Stomach smooth muscle (tissue), 2 donors: ENCODE data around the gene INPP5E.

Experiments used
- H3K27ac ChIP-seq: one replicate; pipeline ENCODE4 v1.7.0; 2013; ENCODE audit warnings: mild to moderate bottlenecking, low read length, inconsistent platforms
- H3K27me3 ChIP-seq, 2 donors: one replicate each; pipeline ENCODE4 v1.7.0; 2013; ENCODE audit warnings: low read length in 2 of 2; ENCODE audit not compliant: insufficient read depth in 2 of 2, control insufficient read depth in 1 of 2
- H3K36me3 ChIP-seq, 2 donors: one replicate each; pipeline ENCODE4 v1.7.0; 2013; ENCODE audit warnings: low read length in 2 of 2; ENCODE audit not compliant: control insufficient read depth in 2 of 2, insufficient read depth in 2 of 2
- H3K4me1 ChIP-seq: one replicate; pipeline ENCODE4 v1.7.0; 2013; ENCODE audit warnings: low read length; ENCODE audit not compliant: control insufficient read depth, insufficient read depth
- H3K4me3 ChIP-seq, 2 donors: one replicate each; pipeline ENCODE4 v1.7.0; 2013; ENCODE audit warnings: low read length in 2 of 2
- H3K9ac ChIP-seq, 2 donors: one replicate each; pipeline ENCODE4 v1.7.0; 2013; ENCODE audit warnings: low read length in 2 of 2, mild to moderate bottlenecking in 1 of 2
- H3K9me3 ChIP-seq, 2 donors: one replicate each; pipeline ENCODE4 v1.7.0; 2013; ENCODE audit warnings: low read length in 2 of 2; ENCODE audit not compliant: control insufficient read depth in 2 of 2
- donor health status: healthy.
- donor health status: Pancreatic carcinoma.

The INPP5E gene

DNA sequence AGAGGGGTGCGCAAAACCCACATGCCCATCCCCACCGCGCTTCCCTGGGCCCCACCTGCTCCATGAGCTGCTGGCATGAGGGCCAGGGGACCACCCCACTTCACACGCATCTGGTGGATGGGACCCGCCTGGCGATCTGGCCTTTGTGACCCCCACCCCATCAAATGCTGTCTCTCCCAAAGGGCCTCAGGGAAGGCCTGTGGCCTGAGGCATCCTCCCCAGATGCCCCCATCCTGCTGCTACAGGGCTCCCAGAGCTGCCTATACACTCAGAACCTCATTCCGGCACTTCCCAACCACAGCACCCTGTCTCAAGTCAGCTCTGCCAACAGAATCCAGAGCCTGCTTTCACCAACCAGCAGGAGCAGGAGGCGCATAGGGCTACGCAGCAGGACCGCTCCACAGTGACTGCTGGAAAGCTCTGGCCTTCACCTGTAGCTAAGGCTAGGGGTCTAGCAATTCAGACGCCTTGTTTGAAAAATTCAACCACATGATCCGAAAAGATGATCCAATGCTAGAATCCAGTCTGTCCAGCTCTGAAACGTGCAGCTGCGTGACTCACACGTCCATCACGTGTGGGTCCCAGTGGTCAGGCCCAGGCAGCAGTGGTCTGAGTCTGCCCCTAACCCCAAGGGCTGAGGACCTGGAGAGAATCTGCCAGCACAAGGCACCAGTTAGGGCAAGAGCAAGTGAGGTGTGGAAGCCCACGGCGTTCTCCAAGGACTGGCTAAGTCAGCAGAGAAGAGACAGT, 38.3 kb downstream of the INPP5E start:
- peaks cover 11 to 24% of the 10 kb centered on the region in 2 donors for H3K36me3 ChIP-seq
- H3K27ac ChIP-seq: no peak overlapping the region
- H3K27me3 ChIP-seq: no peaks in the 10 kb centered on the region
- H3K9me3 ChIP-seq: no peaks in the 10 kb centered on the region
- peaks cover 25% of the 10 kb centered on the region for H3K4me1 ChIP-seq
- H3K9ac ChIP-seq: peak overlapping the region in 1 of 2 donors; percentile 10
- no peak overlapping the region for H3K4me3 ChIP-seq

- H3K36me3 ChIP-seq: peaks cover 19 to 25% of the 10 kb centered on the region in 2 donors
- H3K9ac ChIP-seq: peak within 1 kb of the TSS; percentile 68 to 73
- no peak within 1 kb of the TSS for H3K27ac ChIP-seq
- H3K4me3 ChIP-seq: peak within 1 kb of the TSS; percentile 79 to 83
- H3K27me3 ChIP-seq: no peaks in the 10 kb centered on the region
- H3K9me3 ChIP-seq: no peaks in the 10 kb centered on the region
- H3K4me1 ChIP-seq: peaks cover 25% of the 10 kb centered on the region
These were observed 39.4 kb downstream of the INPP5E start, which contains the start of gene SNAPC4 for GRCh38 chr9:136400038-136400834. Gene SNAPC4 (minus strand): TSS chr9:136400170. CDS start chr9:136398428, 1,742 bp downstream.

DNA sequence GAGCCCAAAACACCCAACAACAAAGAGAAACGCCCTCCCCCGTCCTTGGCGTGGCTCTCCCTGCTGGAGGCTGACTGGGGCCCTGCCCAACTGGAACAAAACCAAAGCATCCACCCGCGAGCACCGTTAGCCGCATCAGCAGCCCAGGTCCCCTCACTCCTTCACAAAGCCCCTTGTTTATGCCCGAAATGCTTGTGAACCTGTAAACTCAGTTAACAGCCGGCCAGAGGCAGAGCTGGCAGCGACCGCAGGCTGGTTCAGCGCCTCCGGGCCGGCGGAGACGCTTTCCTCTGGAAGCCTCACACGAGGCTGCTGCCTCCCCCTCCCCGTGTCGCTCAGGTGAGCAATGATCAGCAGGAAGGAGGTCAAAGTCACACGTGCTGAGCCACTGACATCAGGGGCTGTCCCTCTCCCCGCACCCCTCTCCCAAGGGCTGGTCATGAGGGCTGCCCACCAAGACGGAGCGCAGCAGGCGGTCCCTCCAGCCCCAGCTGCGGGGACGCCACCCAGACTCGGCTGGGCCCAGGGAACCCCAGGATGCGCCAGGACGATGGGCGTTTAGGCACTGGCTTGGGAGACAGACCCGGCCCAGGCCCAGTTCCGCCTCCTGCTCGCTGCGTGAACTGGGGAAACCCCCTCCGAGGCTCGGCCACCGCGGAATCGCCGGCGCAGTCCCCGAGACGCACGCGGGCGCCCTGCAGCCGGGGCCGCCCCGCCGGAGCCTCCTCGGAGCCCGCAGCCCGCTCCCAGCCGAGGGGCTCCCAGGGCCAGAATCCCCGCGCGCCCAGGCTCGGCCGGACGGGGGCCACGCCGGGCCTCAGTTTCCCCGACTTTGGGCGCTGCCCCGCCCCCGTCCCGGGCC, 40.2 kb downstream of the INPP5E start:
- no peaks in the 10 kb centered on the region for H3K27me3 ChIP-seq
- peak overlapping the region; percentile 79 to 83 for H3K4me3 ChIP-seq
- peaks cover 25% of the 10 kb centered on the region for H3K4me1 ChIP-seq
- H3K9ac ChIP-seq: peak overlapping the region; percentile 66 to 68
- no peak overlapping the region for H3K27ac ChIP-seq
- peaks cover 27 to 32% of the 10 kb centered on the region in 2 donors for H3K36me3 ChIP-seq
- H3K9me3 ChIP-seq: no peaks in the 10 kb centered on the region

DNA sequence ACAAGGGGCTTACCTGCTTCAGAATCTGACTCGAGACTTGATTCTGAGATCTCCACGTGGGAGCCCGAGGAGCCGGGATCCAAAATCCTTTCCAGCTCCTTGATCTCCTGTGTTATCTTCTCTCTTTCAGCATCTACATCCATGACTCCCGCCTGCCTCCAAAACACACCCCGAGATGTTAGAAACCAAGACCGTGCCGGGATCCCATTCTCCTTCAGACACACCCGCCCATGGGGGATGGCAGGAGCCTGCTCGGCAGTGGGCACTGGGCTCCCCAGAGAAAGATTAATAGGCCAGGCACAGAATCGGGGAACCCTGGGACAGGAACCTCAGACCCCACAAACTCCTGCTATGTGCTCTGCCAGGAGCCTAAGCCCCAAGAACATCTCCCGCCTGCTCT, 41.4 kb downstream of the INPP5E start:
- H3K4me3 ChIP-seq: peak overlapping the region in 1 of 2 donors; percentile 83
- no peaks in the 10 kb centered on the region for H3K9me3 ChIP-seq
- H3K27me3 ChIP-seq: no peaks in the 10 kb centered on the region
- peaks cover 28 to 31% of the 10 kb centered on the region in 2 donors for H3K36me3 ChIP-seq
- H3K4me1 ChIP-seq: peaks cover 23% of the 10 kb centered on the region
- no peak overlapping the region for H3K27ac ChIP-seq
- H3K9ac ChIP-seq: peak overlapping the region in 1 of 2 donors; percentile 68

DNA sequence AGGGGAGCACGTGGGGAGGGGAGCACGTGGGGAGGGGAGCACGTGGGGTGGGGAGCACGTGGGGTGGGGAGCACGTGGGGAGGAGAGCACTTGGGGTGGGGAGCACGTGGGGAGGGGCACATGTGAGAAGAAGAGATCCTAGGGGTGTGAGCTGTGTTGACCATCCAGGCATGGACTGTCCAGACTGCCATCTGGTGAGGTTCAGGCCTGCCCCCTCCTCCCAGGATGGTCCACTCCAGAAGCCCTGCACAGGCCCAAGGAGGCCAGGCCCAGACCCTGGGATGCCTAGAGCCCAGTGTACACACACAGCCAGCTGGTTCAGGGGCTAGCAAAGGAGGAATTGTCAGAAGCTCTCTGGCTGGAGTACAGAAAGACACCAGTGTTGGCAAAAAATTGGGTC, 42.0 kb downstream of the INPP5E start:
- Histone ChIP-seq H3K9ac (no peak overlapping the region), H3K36me3 (peaks cover 28 to 34% of the 10 kb centered on the region in 2 donors), H3K4me1 (peaks cover 23% of the 10 kb centered on the region), H3K4me3 (no peak overlapping the region), H3K27me3 (no peaks in the 10 kb centered on the region), H3K27ac (no peak overlapping the region), H3K9me3 (no peaks in the 10 kb centered on the region)

DNA sequence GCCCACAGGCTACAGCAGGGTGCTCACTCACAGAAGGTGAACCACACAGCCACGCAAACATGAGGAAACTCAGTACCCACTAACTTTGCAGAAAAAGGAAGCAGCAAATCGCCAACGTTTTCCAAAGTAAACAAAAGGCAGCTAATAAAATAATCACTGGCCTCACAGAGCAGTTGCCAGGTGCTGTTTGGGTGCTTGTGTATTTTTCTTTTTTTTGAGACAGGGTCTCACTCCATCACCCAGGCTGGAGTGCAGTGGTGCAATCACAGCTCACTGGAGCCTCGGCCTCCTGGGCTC, 43.5 kb downstream of the INPP5E start:
- H3K4me1 ChIP-seq: peaks cover 23% of the 10 kb centered on the region
- no peak overlapping the region for H3K4me3 ChIP-seq
- H3K27me3 ChIP-seq: no peaks in the 10 kb centered on the region
- H3K27ac ChIP-seq: no peak overlapping the region
- no peaks in the 10 kb centered on the region for H3K9me3 ChIP-seq
- H3K36me3 ChIP-seq: peaks cover 40 to 42% of the 10 kb centered on the region in 2 donors
- no peak overlapping the region for H3K9ac ChIP-seq

GRCh38 chr9:136395345-136396218, 44.1 kb downstream of the INPP5E start:
- Histone ChIP-seq H3K4me3 (no peak overlapping the region), H3K9ac (no peak overlapping the region), H3K27me3 (no peaks in the 10 kb centered on the region), H3K4me1 (peaks cover 22% of the 10 kb centered on the region), H3K9me3 (no peaks in the 10 kb centered on the region), H3K36me3 (peaks cover 40 to 42% of the 10 kb centered on the region in 2 donors), H3K27ac (no peak overlapping the region)

DNA sequence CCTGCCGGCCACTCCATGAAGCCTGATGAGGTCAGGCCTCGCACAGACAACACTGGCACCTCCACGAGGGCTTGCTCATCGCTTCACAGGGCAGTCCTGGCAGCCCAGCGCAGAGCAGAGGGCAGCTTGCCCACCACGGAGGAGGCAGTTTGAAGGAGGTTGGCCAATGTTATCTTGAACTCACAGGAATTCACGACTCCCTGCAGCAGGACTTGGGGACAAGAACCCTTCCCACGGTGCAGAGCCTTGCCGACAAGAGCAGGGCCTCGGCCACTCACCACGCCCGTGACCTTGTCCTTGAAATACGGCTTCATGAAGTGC, 44.7 kb downstream of the INPP5E start:
- Histone ChIP-seq H3K4me3 (no peak overlapping the region), H3K9ac (no peak overlapping the region), H3K27me3 (no peaks in the 10 kb centered on the region), H3K27ac (no peak overlapping the region), H3K4me1 (peaks cover 18% of the 10 kb centered on the region), H3K9me3 (no peaks in the 10 kb centered on the region), H3K36me3 (peaks cover 40 to 42% of the 10 kb centered on the region in 2 donors)

GRCh38 chr9:136394312-136395019, 45.2 kb downstream of the INPP5E start:
- Histone ChIP-seq H3K36me3 (peaks cover 40 to 42% of the 10 kb centered on the region in 2 donors), H3K9ac (no peak overlapping the region), H3K4me1 (peaks cover 15% of the 10 kb centered on the region), H3K4me3 (no peak overlapping the region), H3K27ac (no peak overlapping the region), H3K9me3 (no peaks in the 10 kb centered on the region), H3K27me3 (no peaks in the 10 kb centered on the region)
